Naive thymus-derived CD4-positive, alpha-beta T cell (primary cell): ENCODE data around the gene SCYGR7. TPM values are rescaled to one million over a fixed set of nuclear protein-coding genes. Genes with fewer than 3 reads are reported as not detected.

Experiments
- ATAC-seq: fragments of 150-1000 bp; cut with Tn5 transposase; 2 replicates; pipeline ENCODE4 v1.10.0; 2021; ENCODE audit warnings: mild to moderate bottlenecking, moderate library complexity
- CTCF ChIA-PET: fragments of 350-600 bp; sonication (Branson Sonifier 250); formaldehyde crosslinking; loops from one replicate; lab custom pipeline; 2021; ENCODE audit warnings: antibody characterized with exemption; lab: Charles Lee
- POLR2A ChIA-PET: fragments of 350-600 bp; sonication (Branson Sonifier 250); formaldehyde crosslinking; loops from one replicate; lab custom pipeline; 2021; ENCODE audit warnings: antibody characterized with exemption, inconsistent platforms; lab: Charles Lee
- DNase-seq, 9 donors: peaks; one replicate each; pipeline versions ENCODE4 v3.0.0 to v3.0.0-alpha.2; 2020 to 2022; ENCODE audit warnings: mixed read lengths in 1 of 9
- H3K27ac ChIP-seq: one replicate; pipeline ENCODE4 v1.7.0; 2013; ENCODE audit warnings: mild to moderate bottlenecking, low read depth, low read length, moderate library complexity
- H3K27me3 ChIP-seq, 2 donors: one replicate each; pipeline ENCODE4 v1.7.0; 2013; ENCODE audit warnings: low read length in 2 of 2, mild to moderate bottlenecking in 2 of 2, moderate library complexity in 2 of 2; ENCODE audit not compliant: control insufficient read depth in 2 of 2, insufficient read depth in 2 of 2
- H3K36me3 ChIP-seq, 3 experiments: 1 replicate in 2 of 3; 2 replicates in 1 of 3; pipeline ENCODE4 v1.7.0; 2013; ENCODE audit warnings: low read length in 3 of 3, mild to moderate bottlenecking in 3 of 3, moderate library complexity in 1 of 3; ENCODE audit not compliant: insufficient read depth in 3 of 3, control insufficient read depth in 2 of 3
- H3K4me1 ChIP-seq, 2 donors: one replicate each; pipeline ENCODE4 v1.7.0; 2013; ENCODE audit warnings: low read length in 2 of 2, mild to moderate bottlenecking in 2 of 2, moderate library complexity in 1 of 2; ENCODE audit not compliant: control insufficient read depth in 2 of 2, insufficient read depth in 2 of 2
- H3K4me3 ChIP-seq: 2 replicates; pipeline ENCODE4 v1.7.0; 2013; ENCODE audit warnings: mild to moderate bottlenecking, low read length
- H3K9me3 ChIP-seq, 3 experiments: 1 replicate in 2 of 3; 2 replicates in 1 of 3; pipeline ENCODE4 v1.7.0; 2013; ENCODE audit warnings: low read length in 3 of 3; ENCODE audit not compliant: control insufficient read depth in 2 of 3
- H3K27ac Mint-ChIP-seq, 9 donors: one replicate each; pipeline ENCODE4 v1.8.0; 2020 to 2022; ENCODE audit warnings: mixed read lengths in 9 of 9, mild to moderate bottlenecking in 8 of 9, moderate library complexity in 5 of 9, inconsistent platforms in 2 of 9
- H3K27me3 Mint-ChIP-seq, 5 donors: one replicate each; pipeline ENCODE4 v1.8.0; 2021 to 2022; ENCODE audit warnings: mixed read lengths in 5 of 5, mild to moderate bottlenecking in 1 of 5
- H3K36me3 Mint-ChIP-seq, 5 donors: one replicate each; pipeline ENCODE4 v1.8.0; 2020 to 2022; ENCODE audit warnings: mixed read lengths in 5 of 5, mild to moderate bottlenecking in 3 of 5, inconsistent platforms in 1 of 5
- H3K4me1 Mint-ChIP-seq, 7 donors: one replicate each; pipeline ENCODE4 v1.8.0; 2020 to 2022; ENCODE audit warnings: mixed read lengths in 7 of 7, mild to moderate bottlenecking in 3 of 7, inconsistent platforms in 1 of 7
- H3K4me3 Mint-ChIP-seq, 10 donors: one replicate each; pipeline ENCODE4 v1.8.0; 2020 to 2022; ENCODE audit warnings: mild to moderate bottlenecking in 10 of 10, mixed read lengths in 10 of 10, moderate library complexity in 6 of 10, inconsistent platforms in 2 of 10
- H3K9me3 Mint-ChIP-seq, 11 donors: one replicate each; pipeline ENCODE4 v1.8.0; 2020 to 2022; ENCODE audit warnings: mixed read lengths in 11 of 11, mild to moderate bottlenecking in 4 of 11, inconsistent platforms in 1 of 11, moderate library complexity in 1 of 11
- intact Hi-C, 2 donors: fragments of 100-400 bp; cut with micrococcal nuclease; formaldehyde crosslinking; loops; one replicate each; pipeline ENCODE4 v1.15.1; 2023
- polyA plus RNA-seq, 2 donors: library from polyadenylated mRNA; unstranded; fragments of 300-500 nt; fragmentation: Illumina TruSeq; gene quantifications; one replicate each; pipeline ENCODE4 v1.2.3, GENCODE V29; 2021
- total RNA-seq, 6 experiments: library from RNA in 5 of 6; stranded (reverse) in 5 of 6; gene quantifications; 1 replicate in 5 of 6; 2 replicates in 1 of 6; pipeline ENCODE4 v1.2.3 and lab custom pipeline; 2021 to 2026

Gene SCYGR7
- total and polyA plus RNA-seq, 7 experiments from 2014 or later = not detected

DNA sequence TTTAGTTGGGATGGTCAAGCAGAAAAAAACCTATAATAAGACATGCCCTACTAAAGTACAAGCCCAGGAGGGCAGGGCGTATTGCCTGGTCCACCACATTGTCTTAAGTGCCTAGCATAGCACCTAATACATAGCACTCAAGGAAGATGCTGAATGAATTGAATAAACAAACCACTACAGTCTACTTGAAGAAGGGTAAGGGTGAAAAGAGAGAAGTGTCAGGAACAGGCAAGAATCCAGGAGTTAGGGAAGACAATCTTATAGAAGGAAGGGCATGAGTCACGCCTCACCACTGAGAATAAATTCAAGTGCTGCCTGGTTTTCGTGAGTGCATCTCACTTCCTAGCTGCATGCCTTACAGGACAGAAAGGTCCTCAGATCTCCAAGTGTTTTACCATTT lies 24.2 kb upstream of the SCYGR7 start:
- Histone ChIP-seq H3K9me3 (no peaks in the 10 kb centered on the region), H3K36me3 (no peaks in the 10 kb centered on the region), H3K27ac (no peak overlapping the region), H3K4me1 (no peaks in the 10 kb centered on the region), H3K4me3 (no peak overlapping the region), H3K27me3 (no peaks in the 10 kb centered on the region)
- Mint-ChIP-seq H3K4me1 (no peaks in the 10 kb centered on the region), H3K9me3 (peaks cover 0 to 5% (median 0%) of the 10 kb centered on the region in 11 donors), H3K4me3 (no peak overlapping the region), H3K27me3 (peaks cover 0 to 44% (median 17%) of the 10 kb centered on the region in 5 donors), H3K36me3 (no peaks in the 10 kb centered on the region), H3K27ac (no peak overlapping the region)
- intact Hi-C loops = no loop called here
- ATAC-seq (no peak), DNase-seq (no peak)
- ChIA-PET POLR2A (no interaction called here), CTCF (no interaction called here)

DNA sequence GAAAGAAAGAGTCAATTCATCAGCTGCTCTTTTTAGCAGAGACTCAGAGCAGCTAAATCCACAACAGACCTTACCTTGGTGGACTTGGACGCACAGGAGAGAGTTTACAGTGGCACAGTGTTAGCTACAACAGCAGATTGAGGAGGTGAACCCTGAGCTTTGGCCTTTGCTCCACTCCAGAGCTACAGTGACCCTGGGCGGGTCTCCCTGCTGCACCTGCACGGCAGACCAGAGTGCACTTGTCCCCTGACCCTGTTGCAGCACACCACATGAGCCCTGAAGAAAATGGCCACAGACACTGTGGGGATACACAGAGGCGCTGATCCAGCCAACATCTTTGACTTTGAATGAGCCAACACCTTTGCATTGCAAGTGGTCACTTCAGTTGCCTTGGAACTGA lies 21.3 kb upstream of the SCYGR7 start:
- Mint-ChIP-seq H3K4me3 (no peak overlapping the region), H3K9me3 (peaks cover 0 to 3% (median 0%) of the 10 kb centered on the region in 11 donors), H3K36me3 (no peaks in the 10 kb centered on the region), H3K4me1 (no peaks in the 10 kb centered on the region), H3K27ac (no peak overlapping the region), H3K27me3 (peaks cover 0 to 42% (median 14%) of the 10 kb centered on the region in 5 donors)
- no peak for ATAC-seq
- Histone ChIP-seq H3K27me3 (no peaks in the 10 kb centered on the region), H3K9me3 (no peaks in the 10 kb centered on the region), H3K36me3 (no peaks in the 10 kb centered on the region), H3K4me3 (no peak overlapping the region), H3K4me1 (no peaks in the 10 kb centered on the region), H3K27ac (no peak overlapping the region)
- no peak for DNase-seq
- intact Hi-C loops = no loop called here
- ChIA-PET POLR2A (no interaction called here), CTCF (no interaction called here)

DNA sequence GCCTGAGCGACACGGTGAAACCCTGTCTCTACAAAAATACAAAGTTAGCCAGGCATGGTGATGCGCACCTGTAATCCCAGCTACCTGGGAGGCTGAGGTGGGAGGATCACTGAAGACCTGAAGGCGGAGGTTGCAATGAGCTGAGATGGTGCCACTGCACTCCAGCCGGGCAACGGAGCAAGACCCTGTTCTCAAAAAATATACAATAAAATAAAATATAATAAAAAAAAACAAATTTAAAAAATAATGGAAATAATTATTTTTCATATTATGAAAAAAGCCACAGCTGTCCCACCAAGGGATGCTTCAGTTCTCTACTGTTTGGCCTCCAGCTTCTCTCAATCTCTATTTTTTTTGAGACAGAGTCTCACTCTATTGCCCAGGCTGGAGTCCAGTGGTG lies 20.7 kb upstream of the SCYGR7 start:
- no peak for DNase-seq
- Histone ChIP-seq H3K27ac (no peak overlapping the region), H3K4me1 (no peaks in the 10 kb centered on the region), H3K9me3 (no peaks in the 10 kb centered on the region), H3K4me3 (no peak overlapping the region), H3K36me3 (no peaks in the 10 kb centered on the region), H3K27me3 (no peaks in the 10 kb centered on the region)
- CTCF ChIA-PET = no interaction called here
- peaks cover 0 to 3% (median 0%) of the 10 kb centered on the region in 11 donors for H3K9me3 Mint-ChIP-seq
- POLR2A ChIA-PET = no interaction called here
- H3K4me3 Mint-ChIP-seq = no peak overlapping the region
- peaks cover 0 to 39% (median 12%) of the 10 kb centered on the region in 5 donors for H3K27me3 Mint-ChIP-seq
- no peaks in the 10 kb centered on the region for H3K36me3 Mint-ChIP-seq
- H3K4me1 Mint-ChIP-seq = no peaks in the 10 kb centered on the region
- intact Hi-C loops = no loop called here
- H3K27ac Mint-ChIP-seq = no peak overlapping the region
- no peak for ATAC-seq

DNA sequence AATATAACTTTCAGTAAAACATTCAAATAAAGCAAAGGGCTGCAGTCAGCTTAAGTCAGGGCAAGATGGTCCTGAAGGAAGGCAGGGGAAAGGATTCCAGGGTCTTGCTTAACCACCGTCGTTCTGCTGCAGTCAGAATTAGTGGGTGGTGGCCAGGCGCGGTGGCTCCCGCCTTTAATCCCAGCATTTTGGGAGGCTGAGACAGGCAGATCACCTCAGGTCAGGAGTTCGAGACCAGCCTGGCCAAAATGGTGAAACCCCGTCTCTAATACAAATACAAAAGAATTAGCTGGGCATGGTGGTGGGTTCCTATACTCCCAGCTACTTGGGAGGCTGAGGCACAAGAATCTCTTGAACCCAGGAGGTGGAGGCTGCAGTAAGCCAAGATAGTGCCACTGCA lies 17.1 kb upstream of the SCYGR7 start:
- H3K4me3 Mint-ChIP-seq = no peak overlapping the region
- no peak overlapping the region for H3K27ac Mint-ChIP-seq
- H3K27me3 Mint-ChIP-seq = peaks cover 4 to 35% (median 11%) of the 10 kb centered on the region in 5 donors
- intact Hi-C loops = no loop called here
- Histone ChIP-seq H3K27ac (no peak overlapping the region), H3K4me1 (no peaks in the 10 kb centered on the region), H3K9me3 (no peaks in the 10 kb centered on the region), H3K4me3 (no peak overlapping the region), H3K36me3 (no peaks in the 10 kb centered on the region), H3K27me3 (no peaks in the 10 kb centered on the region)
- H3K36me3 Mint-ChIP-seq = no peaks in the 10 kb centered on the region
- H3K4me1 Mint-ChIP-seq = no peaks in the 10 kb centered on the region
- DNase-seq (no peak), ATAC-seq (no peak)
- no peaks in the 10 kb centered on the region for H3K9me3 Mint-ChIP-seq
- ChIA-PET POLR2A (no interaction called here), CTCF (no interaction called here)

- Mint-ChIP-seq H3K4me3 (no peak overlapping the region), H3K36me3 (no peaks in the 10 kb centered on the region), H3K9me3 (no peaks in the 10 kb centered on the region), H3K27ac (no peak overlapping the region), H3K27me3 (peaks cover 12 to 29% (median 22%) of the 10 kb centered on the region in 5 donors), H3K4me1 (peaks cover 0 to 7% (median 0%) of the 10 kb centered on the region in 7 donors)
- ATAC-seq = no peak
- POLR2A ChIA-PET = no interaction called here
- no peaks in the 10 kb centered on the region for H3K4me1 ChIP-seq
- no peak overlapping the region for H3K27ac ChIP-seq
- CTCF ChIA-PET = no interaction called here
- DNase-seq = no peak
- H3K36me3 ChIP-seq = no peaks in the 10 kb centered on the region
- no peak overlapping the region for H3K4me3 ChIP-seq
- intact Hi-C loops = no loop called here
- H3K9me3 ChIP-seq = no peaks in the 10 kb centered on the region
- H3K27me3 ChIP-seq = peaks cover 0 to 3% of the 10 kb centered on the region in 2 donors
Measured at GRCh38 chr2:227713291-227713690, 14.8 kb upstream of the SCYGR7 start.

DNA sequence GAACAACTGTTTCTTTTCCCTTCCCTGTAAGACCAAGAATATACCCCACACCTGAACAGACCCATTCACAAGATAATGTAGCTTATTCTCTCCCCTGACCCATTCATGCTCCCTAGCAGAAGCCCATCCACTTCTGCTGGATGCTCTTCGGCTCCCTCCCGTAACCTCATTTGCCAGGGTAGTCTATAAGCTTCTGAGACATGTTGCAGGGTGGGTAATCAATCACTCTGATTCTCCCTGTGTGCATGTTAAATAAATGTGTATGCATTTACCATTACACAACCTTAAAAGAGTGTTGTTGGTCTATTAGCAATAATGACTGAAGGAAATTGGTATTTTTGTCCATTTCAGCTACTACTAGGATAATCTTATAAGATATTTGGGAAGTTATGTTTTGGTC lies 11.6 kb upstream of the SCYGR7 start:
- peaks cover 20 to 45% (median 30%) of the 10 kb centered on the region in 5 donors for H3K27me3 Mint-ChIP-seq
- peaks cover 0 to 7% (median 0%) of the 10 kb centered on the region in 7 donors for H3K4me1 Mint-ChIP-seq
- DNase-seq (no peak), ATAC-seq (no peak)
- Histone ChIP-seq H3K4me3 (no peak overlapping the region), H3K27ac (no peak overlapping the region), H3K4me1 (no peaks in the 10 kb centered on the region), H3K36me3 (no peaks in the 10 kb centered on the region), H3K9me3 (no peaks in the 10 kb centered on the region), H3K27me3 (peaks cover 0 to 3% of the 10 kb centered on the region in 2 donors)
- intact Hi-C loops = no loop called here
- no peak overlapping the region for H3K4me3 Mint-ChIP-seq
- peaks cover 0 to 2% (median 0%) of the 10 kb centered on the region in 11 donors for H3K9me3 Mint-ChIP-seq
- no peak overlapping the region for H3K27ac Mint-ChIP-seq
- ChIA-PET POLR2A (interaction anchor here (0.7 kb wide), 1 partner anchor 1726 kb away, joined by 3 read pairs; no protein-coding TSS in a partner anchor), CTCF (no interaction called here)
- no peaks in the 10 kb centered on the region for H3K36me3 Mint-ChIP-seq
